Breast epithelium (tissue), 3 donors: ENCODE results near the gene PRDM2.

ENCODE experiments used
- POLR2A ChIP-seq: fragments of 450-650 bp; IDR thresholded peaks from one replicate; pipeline ENCODE4 v1.6.1; 2016; ENCODE audit warnings: antibody characterized with exemption, mild to moderate bottlenecking, moderate library complexity
- POLR2AphosphoS5 ChIP-seq, 3 donors: sonication (generic); formaldehyde crosslinking; IDR thresholded peaks; one replicate each; pipeline ENCODE4 v1.6.1; 2017; ENCODE audit warnings: antibody characterized with exemption in 3 of 3
- TF ChIP-seq, protein P1 (sequence below), 3 donors: fragments of 450-650 bp; IDR thresholded peaks; one replicate each; pipeline ENCODE4 v1.5.1; 2016 to 2017; ENCODE audit warnings: antibody characterized with exemption in 3 of 3, mild to moderate bottlenecking in 3 of 3, moderate library complexity in 3 of 3

DNA sequence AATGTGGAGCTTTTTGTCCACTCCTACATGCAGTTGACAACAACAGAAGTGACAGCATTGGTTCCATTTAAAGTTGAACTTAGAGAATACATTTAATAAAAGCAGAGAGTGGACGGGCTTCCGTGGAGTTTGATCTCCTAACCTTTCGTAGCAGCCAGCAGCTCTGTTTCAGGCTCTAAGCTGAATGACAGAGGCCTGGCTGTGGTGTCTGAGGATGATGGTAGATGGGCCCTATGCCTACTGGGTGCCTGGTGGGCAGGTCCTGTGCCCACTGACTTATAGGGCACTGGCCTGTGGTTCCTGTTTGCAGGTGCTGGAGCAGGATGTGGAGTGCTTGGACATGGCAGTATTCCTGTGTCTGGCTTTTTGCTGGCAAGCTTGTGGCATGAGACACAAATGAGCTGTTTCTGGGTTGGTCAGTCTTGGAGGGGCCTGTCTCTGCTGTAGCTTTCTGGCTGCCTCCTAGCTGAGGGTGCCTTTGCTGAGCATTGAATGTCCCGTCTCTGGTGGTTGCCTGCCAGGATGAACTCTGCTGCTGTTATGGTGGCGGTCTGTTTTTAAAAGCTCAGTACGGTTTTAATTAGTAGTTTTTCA, 54.6 kb downstream of the PRDM2 start:
- TF ChIP-seq, protein P1, sequence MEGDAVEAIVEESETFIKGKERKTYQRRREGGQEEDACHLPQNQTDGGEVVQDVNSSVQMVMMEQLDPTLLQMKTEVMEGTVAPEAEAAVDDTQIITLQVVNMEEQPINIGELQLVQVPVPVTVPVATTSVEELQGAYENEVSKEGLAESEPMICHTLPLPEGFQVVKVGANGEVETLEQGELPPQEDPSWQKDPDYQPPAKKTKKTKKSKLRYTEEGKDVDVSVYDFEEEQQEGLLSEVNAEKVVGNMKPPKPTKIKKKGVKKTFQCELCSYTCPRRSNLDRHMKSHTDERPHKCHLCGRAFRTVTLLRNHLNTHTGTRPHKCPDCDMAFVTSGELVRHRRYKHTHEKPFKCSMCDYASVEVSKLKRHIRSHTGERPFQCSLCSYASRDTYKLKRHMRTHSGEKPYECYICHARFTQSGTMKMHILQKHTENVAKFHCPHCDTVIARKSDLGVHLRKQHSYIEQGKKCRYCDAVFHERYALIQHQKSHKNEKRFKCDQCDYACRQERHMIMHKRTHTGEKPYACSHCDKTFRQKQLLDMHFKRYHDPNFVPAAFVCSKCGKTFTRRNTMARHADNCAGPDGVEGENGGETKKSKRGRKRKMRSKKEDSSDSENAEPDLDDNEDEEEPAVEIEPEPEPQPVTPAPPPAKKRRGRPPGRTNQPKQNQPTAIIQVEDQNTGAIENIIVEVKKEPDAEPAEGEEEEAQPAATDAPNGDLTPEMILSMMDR (IDR thresholded peaks at IDR 0.05), result no peak
- TF ChIP-seq POLR2A, result no peak
- no peak for TF ChIP-seq POLR2AphosphoS5 (IDR thresholded peaks at IDR 0.05)
